Measurements from ENCODE around the gene NKX6-2. TPM values are rescaled to one million over a fixed set of nuclear protein-coding genes. Genes with fewer than 3 reads are reported as not detected.

NKX6-2 gene
- total RNA-seq, 1 donor = not detected

GRCh38 chr10:132770061-132771021 lies 15.6 kb downstream of the NKX6-2 start:
- H3K4me3 ChIP-seq (ENCODE audit: insufficient read depth, low read length) = no peak overlapping the region
- no peak overlapping the region for H2AFZ ChIP-seq (ENCODE audit: low read length)
- H3K36me3 ChIP-seq (ENCODE audit: insufficient read depth, low read length) = no peaks in the 10 kb centered on the region
- H3K4me1 ChIP-seq (ENCODE audit: insufficient read depth, low read length) = no peaks in the 10 kb centered on the region
- H3K27ac ChIP-seq (ENCODE audit: low read depth, low read length) = no peak overlapping the region
- H3K79me2 ChIP-seq (ENCODE audit: insufficient read depth, low read length) = no peaks in the 10 kb centered on the region
- no peaks in the 10 kb centered on the region for H3K27me3 ChIP-seq (ENCODE audit: insufficient read depth, low read length)
- no peak for DNase-seq (ENCODE audit: insufficient read length, low spot score, missing footprints)
- H4K20me1 ChIP-seq (ENCODE audit: insufficient read depth, low read length) = no peaks in the 10 kb centered on the region
- no peak overlapping the region for H3K4me2 ChIP-seq (ENCODE audit: insufficient read depth, low read length)
- no peak for TF ChIP-seq CTCF (IDR thresholded peaks at IDR 0.05; ENCODE audit: extremely low read depth, low read depth, low read length)
- no peaks in the 10 kb centered on the region for H3K9me3 ChIP-seq (ENCODE audit: low read depth, low read length)

- Histone ChIP-seq H3K4me3 (ENCODE audit: insufficient read depth, low read length) (no peak overlapping the region), H3K27me3 (ENCODE audit: insufficient read depth, low read length) (no peaks in the 10 kb centered on the region), H3K4me2 (ENCODE audit: insufficient read depth, low read length) (no peak overlapping the region), H2AFZ (ENCODE audit: low read length) (no peak overlapping the region), H3K79me2 (ENCODE audit: insufficient read depth, low read length) (no peaks in the 10 kb centered on the region), H3K27ac (ENCODE audit: low read depth, low read length) (no peak overlapping the region), H3K4me1 (ENCODE audit: insufficient read depth, low read length) (no peaks in the 10 kb centered on the region), H4K20me1 (ENCODE audit: insufficient read depth, low read length) (no peaks in the 10 kb centered on the region), H3K9me3 (ENCODE audit: low read depth, low read length) (no peaks in the 10 kb centered on the region), H3K36me3 (ENCODE audit: insufficient read depth, low read length) (no peaks in the 10 kb centered on the region)
- DNase-seq (ENCODE audit: insufficient read length, low spot score, missing footprints) = no peak
- TF ChIP-seq CTCF (IDR thresholded peaks at IDR 0.05; ENCODE audit: extremely low read depth, low read depth, low read length) = no peak
These were observed 17.4 kb downstream of the NKX6-2 start for GRCh38 chr10:132768346-132769248.

GRCh38 chr10:132766291-132766690 lies 19.7 kb downstream of the NKX6-2 start:
- Histone ChIP-seq H3K36me3 (ENCODE audit: insufficient read depth, low read length) (no peaks in the 10 kb centered on the region), H3K4me2 (ENCODE audit: insufficient read depth, low read length) (no peak overlapping the region), H3K9me3 (ENCODE audit: low read depth, low read length) (no peaks in the 10 kb centered on the region), H3K79me2 (ENCODE audit: insufficient read depth, low read length) (no peaks in the 10 kb centered on the region), H2AFZ (ENCODE audit: low read length) (no peak overlapping the region), H4K20me1 (ENCODE audit: insufficient read depth, low read length) (no peaks in the 10 kb centered on the region), H3K4me1 (ENCODE audit: insufficient read depth, low read length) (no peaks in the 10 kb centered on the region), H3K4me3 (ENCODE audit: insufficient read depth, low read length) (no peak overlapping the region), H3K27me3 (ENCODE audit: insufficient read depth, low read length) (no peaks in the 10 kb centered on the region), H3K27ac (ENCODE audit: low read depth, low read length) (no peak overlapping the region)
- no peak for DNase-seq (ENCODE audit: insufficient read length, low spot score, missing footprints)
- no peak for TF ChIP-seq CTCF (IDR thresholded peaks at IDR 0.05; ENCODE audit: extremely low read depth, low read depth, low read length)
